T-cell (primary cell): ENCODE results near the gene POLE. TPM values are rescaled to one million over a fixed set of nuclear protein-coding genes. Genes with fewer than 3 reads are reported as not detected.

ENCODE experiments used
- ATAC-seq, 4 experiments: fragments of 200-7000 bp in 3 of 4; fragments of 150-1000 bp in 1 of 4; cut with Tn5 transposase; replicated peaks in 1 of 4; 1 replicate in 3 of 4; 2 replicates in 1 of 4; pipeline ENCODE4 v1.10.0; 2021; ENCODE audit warnings: moderate library complexity in 3 of 4, mild to moderate bottlenecking in 2 of 4, moderate number of reproducible peaks in 1 of 4
- CTCF ChIA-PET, 2 donors: fragments of 300-600 bp; sonication (Branson Sonifier 250); formaldehyde crosslinking; loops; one replicate each; lab custom pipeline; 2022; ENCODE audit warnings: antibody characterized with exemption in 2 of 2; lab: Charles Lee
- POLR2A ChIA-PET, 2 donors: fragments of 300-600 bp; sonication (Branson Sonifier 250); formaldehyde crosslinking; loops; one replicate each; lab custom pipeline; 2022; ENCODE audit warnings: antibody characterized with exemption in 2 of 2; lab: Charles Lee
- DNase-seq, 35 experiments: peaks; one replicate each; pipeline versions ENCODE4 v3.0.0 to v3.0.0-alpha.2; 2013 to 2023
- H3K27ac ChIP-seq: one replicate; pipeline ENCODE4 v1.5.1; 2013; ENCODE audit warnings: low read length
- H3K27me3 ChIP-seq, 2 experiments: replicated peaks in 1 of 2; 1 replicate in 1 of 2; 2 replicates in 1 of 2; pipeline versions ENCODE4 v1.6.1 to v1.7.0; 2013; ENCODE audit warnings: low read length in 1 of 2, mixed read lengths in 1 of 2; ENCODE audit not compliant: control insufficient read depth in 2 of 2, insufficient read depth in 2 of 2; ENCODE audit errors: extremely low read depth in 1 of 2
- H3K36me3 ChIP-seq, 2 donors: 1 replicate in 1 of 2; 2 replicates in 1 of 2; pipeline versions ENCODE4 v1.6.1 to v1.7.0; 2013; ENCODE audit warnings: low read length in 1 of 2; ENCODE audit not compliant: control insufficient read depth in 2 of 2, insufficient read depth in 1 of 2; ENCODE audit errors: extremely low read depth in 1 of 2
- H3K4me1 ChIP-seq, 2 experiments: 1 replicate in 1 of 2; 2 replicates in 1 of 2; pipeline versions ENCODE4 v1.6.1 to v1.7.0; 2013; ENCODE audit warnings: low read length in 2 of 2, mixed read lengths in 1 of 2; ENCODE audit not compliant: insufficient read depth in 2 of 2, control insufficient read depth in 1 of 2; ENCODE audit errors: extremely low read depth in 1 of 2
- H3K4me3 ChIP-seq, 2 donors: 1 replicate in 1 of 2; 2 replicates in 1 of 2; pipeline versions ENCODE4 v1.5.1 to v1.7.0; 2013; ENCODE audit warnings: mild to moderate bottlenecking in 2 of 2, low read length in 1 of 2, moderate library complexity in 1 of 2; ENCODE audit not compliant: control insufficient read depth in 1 of 2; ENCODE audit errors: extremely low read depth in 1 of 2
- H3K9me3 ChIP-seq: 2 replicates; pipeline ENCODE4 v1.7.0; 2013
- H3K27ac Mint-ChIP-seq, 2 donors: one replicate each; pipeline ENCODE4 v1.8.0; 2020 to 2021; ENCODE audit warnings: mild to moderate bottlenecking in 2 of 2, mixed read lengths in 2 of 2
- H3K27me3 Mint-ChIP-seq, 2 donors: one replicate each; pipeline ENCODE4 v1.8.0; 2021 to 2022; ENCODE audit warnings: mixed read lengths in 2 of 2
- H3K36me3 Mint-ChIP-seq: one replicate; pipeline ENCODE4 v1.8.0; 2021; ENCODE audit warnings: mixed read lengths
- H3K4me1 Mint-ChIP-seq, 3 donors: one replicate each; pipeline ENCODE4 v1.8.0; 2020 to 2022; ENCODE audit warnings: mixed read lengths in 3 of 3, mild to moderate bottlenecking in 1 of 3
- H3K4me3 Mint-ChIP-seq, 3 donors: one replicate each; pipeline ENCODE4 v1.8.0; 2020 to 2022; ENCODE audit warnings: mild to moderate bottlenecking in 3 of 3, mixed read lengths in 3 of 3, moderate library complexity in 3 of 3
- H3K9me3 Mint-ChIP-seq, 3 donors: one replicate each; pipeline ENCODE4 v1.8.0; 2020 to 2022; ENCODE audit warnings: mixed read lengths in 3 of 3
- WGBS: methylation state at CpG from one replicate; pipeline ENCODE4 v1.1.5; 2013; ENCODE audit warnings: missing lambda C conversion rate; ENCODE audit not compliant: insufficient coverage; 5-methylcytosine and 5-hydroxymethylcytosine counted together
- total RNA-seq, 35 experiments: library from RNA in 6 of 35; stranded (reverse) in 6 of 35; fragments of 120-200 nt in 1 of 35; gene quantifications; one replicate each; pipeline versions ENCODE4 v1.2.1 to v1.2.4 and lab custom pipeline; 2013 to 2026

Gene POLE
- total RNA-seq, 5 donors from 2014 or later (not counting 1 experiment from before 2014, with no cell fraction given), result 43.6 to 70.4 (median 66.1) TPM

DNA sequence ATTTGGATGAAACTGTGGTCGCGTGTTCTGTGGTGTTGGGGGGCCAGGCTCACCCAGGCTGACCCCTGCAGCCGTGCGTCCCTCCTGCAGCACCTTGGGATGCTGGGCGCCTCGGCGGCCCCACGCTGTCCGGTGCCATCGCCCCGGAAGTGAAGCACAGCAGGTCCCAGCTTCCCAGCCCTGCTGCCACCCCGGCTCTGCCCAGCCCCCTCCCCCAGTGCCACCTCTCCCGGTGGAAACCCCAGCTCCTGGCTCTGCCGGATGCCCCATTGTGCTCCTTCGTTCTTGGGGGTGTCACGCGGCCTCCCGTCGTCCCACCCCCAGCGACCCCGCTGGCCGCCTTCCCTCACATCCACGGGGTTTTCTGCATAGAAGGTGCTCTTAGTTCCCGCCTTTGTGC lies 102.0 kb downstream of the POLE start:
- H3K36me3 Mint-ChIP-seq, result peaks cover 7% of the 10 kb centered on the region
- Histone ChIP-seq H3K4me3 (no peak overlapping the region), H3K27me3 (peaks cover 0 to 7% of the 10 kb centered on the region in 2 experiments), H3K4me1 (no peaks in the 10 kb centered on the region), H3K9me3 (no peaks in the 10 kb centered on the region), H3K27ac (no peak overlapping the region), H3K36me3 (peaks cover 8 to 17% of the 10 kb centered on the region in 2 donors)
- ChIA-PET CTCF (no interaction called here), POLR2A (no interaction called here)
- ATAC-seq, result no peak
- DNase-seq, result no peak
- H3K4me3 Mint-ChIP-seq, result no peak overlapping the region
- WGBS, result 88% methylated on average over 16 of the region's 24 CpGs
- H3K4me1 Mint-ChIP-seq, result no peaks in the 10 kb centered on the region
- H3K27ac Mint-ChIP-seq, result no peak overlapping the region
- no peaks in the 10 kb centered on the region for H3K9me3 Mint-ChIP-seq
- H3K27me3 Mint-ChIP-seq, result no peaks in the 10 kb centered on the region

- Histone ChIP-seq H3K27me3 (peaks cover 0 to 7% of the 10 kb centered on the region in 2 experiments), H3K36me3 (peaks cover 8 to 20% of the 10 kb centered on the region in 2 donors), H3K27ac (no peak overlapping the region), H3K4me1 (no peaks in the 10 kb centered on the region), H3K4me3 (no peak overlapping the region), H3K9me3 (no peaks in the 10 kb centered on the region)
- ChIA-PET CTCF (no interaction called here), POLR2A (no interaction called here)
- no peak overlapping the region for H3K4me3 Mint-ChIP-seq
- H3K27ac Mint-ChIP-seq, result no peak overlapping the region
- no peaks in the 10 kb centered on the region for H3K4me1 Mint-ChIP-seq
- DNase-seq (no peak), ATAC-seq (no peak)
- H3K9me3 Mint-ChIP-seq, result no peaks in the 10 kb centered on the region
- WGBS, result 90% methylated on average over 3 of the region's 14 CpGs
- peaks cover 7% of the 10 kb centered on the region for H3K36me3 Mint-ChIP-seq
- no peaks in the 10 kb centered on the region for H3K27me3 Mint-ChIP-seq
These were observed 102.7 kb downstream of the POLE start for GRCh38 chr12:132584429-132584828.

DNA sequence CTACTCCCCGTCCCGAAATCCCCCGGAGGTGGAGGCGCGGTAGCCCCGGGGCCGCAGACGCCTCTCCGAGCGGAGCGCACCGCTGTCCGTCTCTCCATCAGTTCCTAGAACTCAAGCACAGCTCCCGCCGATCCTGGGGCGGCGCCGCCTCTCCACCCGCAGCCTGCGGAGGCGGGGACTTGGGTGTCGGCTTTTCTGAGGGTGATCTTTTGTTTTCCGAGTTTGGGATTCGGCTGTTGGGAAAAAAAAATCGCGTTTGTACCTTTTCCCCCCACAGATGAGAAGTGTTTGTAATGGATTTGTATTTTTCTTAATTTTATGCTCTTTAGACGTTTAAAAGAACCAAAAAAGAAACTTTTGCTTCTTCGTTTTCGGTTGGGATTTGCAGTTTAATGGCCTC lies 103.4 kb downstream of the POLE start:
- ChIA-PET CTCF (no interaction called here), POLR2A (no interaction called here)
- no peaks in the 10 kb centered on the region for H3K4me1 ChIP-seq
- Mint-ChIP-seq H3K4me3 (no peak overlapping the region), H3K27ac (no peak overlapping the region), H3K36me3 (peaks cover 10% of the 10 kb centered on the region), H3K4me1 (no peaks in the 10 kb centered on the region), H3K27me3 (no peaks in the 10 kb centered on the region), H3K9me3 (no peaks in the 10 kb centered on the region)
- peaks cover 0 to 2% of the 10 kb centered on the region in 2 experiments for H3K27me3 ChIP-seq
- H3K36me3 ChIP-seq, result peaks cover 8 to 21% of the 10 kb centered on the region in 2 donors
- no peaks in the 10 kb centered on the region for H3K9me3 ChIP-seq
- no peak overlapping the region for H3K4me3 ChIP-seq
- ATAC-seq (no peak), DNase-seq (no peak)
- H3K27ac ChIP-seq, result no peak overlapping the region
- 97% methylated on average over 18 of the region's 29 CpGs for WGBS

- no peak overlapping the region for H3K27ac Mint-ChIP-seq
- ChIA-PET POLR2A (no interaction called here), CTCF (no interaction called here)
- H3K4me1 Mint-ChIP-seq, result no peaks in the 10 kb centered on the region
- no peak for DNase-seq
- no peak overlapping the region for H3K4me3 Mint-ChIP-seq
- H3K36me3 Mint-ChIP-seq, result peaks cover 10% of the 10 kb centered on the region
- Histone ChIP-seq H3K36me3 (peaks cover 8 to 21% of the 10 kb centered on the region in 2 donors), H3K4me1 (no peaks in the 10 kb centered on the region), H3K27me3 (no peaks in the 10 kb centered on the region), H3K27ac (no peak overlapping the region), H3K4me3 (no peak overlapping the region), H3K9me3 (no peaks in the 10 kb centered on the region)
- H3K9me3 Mint-ChIP-seq, result no peaks in the 10 kb centered on the region
- ATAC-seq, result no peak
- no peaks in the 10 kb centered on the region for H3K27me3 Mint-ChIP-seq
- 97% methylated on average over 36 of the region's 50 CpGs for WGBS
These were observed 103.8 kb downstream of the POLE start for GRCh38 chr12:132583411-132583710.

GRCh38 chr12:132582582-132583410 lies 104.3 kb downstream of the POLE start:
- POLR2A ChIA-PET, result no interaction called here
- no peak overlapping the region for H3K4me3 Mint-ChIP-seq
- no peaks in the 10 kb centered on the region for H3K27me3 ChIP-seq
- no peak overlapping the region for H3K27ac ChIP-seq
- no peaks in the 10 kb centered on the region for H3K4me1 ChIP-seq
- H3K4me3 ChIP-seq, result no peak overlapping the region
- H3K27ac Mint-ChIP-seq, result no peak overlapping the region
- H3K4me1 Mint-ChIP-seq, result no peaks in the 10 kb centered on the region
- CTCF ChIA-PET, result no interaction called here
- H3K9me3 ChIP-seq, result no peaks in the 10 kb centered on the region
- H3K36me3 ChIP-seq, result peaks cover 10 to 21% of the 10 kb centered on the region in 2 donors
- 98% methylated on average over 79 of the region's 89 CpGs for WGBS
- H3K27me3 Mint-ChIP-seq, result no peaks in the 10 kb centered on the region
- no peak for ATAC-seq
- no peak for DNase-seq
- peaks cover 14% of the 10 kb centered on the region for H3K36me3 Mint-ChIP-seq
- H3K9me3 Mint-ChIP-seq, result no peaks in the 10 kb centered on the region

DNA sequence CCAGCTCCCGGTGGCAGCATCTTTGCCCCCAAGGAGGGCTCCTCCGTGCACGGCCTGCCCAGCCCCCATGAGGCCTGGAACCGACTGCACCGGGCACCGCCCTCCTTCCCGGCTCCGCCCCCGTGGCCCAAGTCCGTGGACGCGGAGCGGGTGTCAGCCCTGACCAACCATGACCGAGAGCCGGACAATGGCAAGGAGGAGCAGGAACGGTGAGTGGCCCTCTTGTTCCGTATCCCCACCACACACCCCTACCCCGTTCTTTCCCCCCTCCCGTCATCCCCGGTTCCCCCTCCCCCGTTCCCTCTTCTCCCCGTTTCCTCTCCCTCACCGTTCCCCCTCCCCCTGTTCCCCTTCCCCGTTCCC lies 105.1 kb downstream of the POLE start:
- H3K27ac ChIP-seq, result no peak overlapping the region
- no peaks in the 10 kb centered on the region for H3K27me3 ChIP-seq
- H3K36me3 ChIP-seq, result peaks cover 12 to 23% of the 10 kb centered on the region in 2 donors
- Mint-ChIP-seq H3K4me1 (no peaks in the 10 kb centered on the region), H3K9me3 (no peaks in the 10 kb centered on the region), H3K27ac (no peak overlapping the region), H3K4me3 (no peak overlapping the region), H3K36me3 (peaks cover 16% of the 10 kb centered on the region), H3K27me3 (no peaks in the 10 kb centered on the region)
- WGBS, result 97% methylated on average over 18 of the region's 24 CpGs
- CTCF ChIA-PET, result no interaction called here
- no peak overlapping the region for H3K4me3 ChIP-seq
- ATAC-seq (no peak), DNase-seq (no peak)
- no peaks in the 10 kb centered on the region for H3K4me1 ChIP-seq
- POLR2A ChIA-PET, result no interaction called here
- no peaks in the 10 kb centered on the region for H3K9me3 ChIP-seq
